ENCODE data around the gene NGEF.

The NGEF gene

DNA sequence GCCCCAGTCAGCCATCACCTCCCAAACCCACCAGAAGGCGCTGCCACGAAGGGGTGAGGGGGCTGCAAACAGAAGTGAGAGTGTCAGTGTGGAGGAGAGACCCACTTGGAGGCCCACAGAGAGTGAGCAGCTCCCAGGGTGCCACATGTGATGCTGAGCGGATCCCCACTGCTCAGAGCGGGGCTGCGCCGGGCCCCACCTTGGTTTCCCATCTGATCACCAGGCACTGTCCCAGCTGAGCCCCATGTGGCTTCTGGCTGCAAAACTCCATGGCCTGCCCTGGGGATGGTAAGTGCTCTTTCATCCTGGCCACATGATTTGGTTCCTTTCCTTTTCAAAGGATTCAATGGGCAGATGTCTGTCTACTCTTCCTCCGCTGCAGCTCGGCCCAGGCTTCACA lies 119.2 kb downstream of the NGEF start:
- DNase-seq (ENCODE audit: low spot score): no peak
- TF ChIP-seq, protein P1, sequence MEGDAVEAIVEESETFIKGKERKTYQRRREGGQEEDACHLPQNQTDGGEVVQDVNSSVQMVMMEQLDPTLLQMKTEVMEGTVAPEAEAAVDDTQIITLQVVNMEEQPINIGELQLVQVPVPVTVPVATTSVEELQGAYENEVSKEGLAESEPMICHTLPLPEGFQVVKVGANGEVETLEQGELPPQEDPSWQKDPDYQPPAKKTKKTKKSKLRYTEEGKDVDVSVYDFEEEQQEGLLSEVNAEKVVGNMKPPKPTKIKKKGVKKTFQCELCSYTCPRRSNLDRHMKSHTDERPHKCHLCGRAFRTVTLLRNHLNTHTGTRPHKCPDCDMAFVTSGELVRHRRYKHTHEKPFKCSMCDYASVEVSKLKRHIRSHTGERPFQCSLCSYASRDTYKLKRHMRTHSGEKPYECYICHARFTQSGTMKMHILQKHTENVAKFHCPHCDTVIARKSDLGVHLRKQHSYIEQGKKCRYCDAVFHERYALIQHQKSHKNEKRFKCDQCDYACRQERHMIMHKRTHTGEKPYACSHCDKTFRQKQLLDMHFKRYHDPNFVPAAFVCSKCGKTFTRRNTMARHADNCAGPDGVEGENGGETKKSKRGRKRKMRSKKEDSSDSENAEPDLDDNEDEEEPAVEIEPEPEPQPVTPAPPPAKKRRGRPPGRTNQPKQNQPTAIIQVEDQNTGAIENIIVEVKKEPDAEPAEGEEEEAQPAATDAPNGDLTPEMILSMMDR (IDR thresholded peaks at IDR 0.05; ENCODE audit: extremely low read depth, missing control alignments): no peak

DNA sequence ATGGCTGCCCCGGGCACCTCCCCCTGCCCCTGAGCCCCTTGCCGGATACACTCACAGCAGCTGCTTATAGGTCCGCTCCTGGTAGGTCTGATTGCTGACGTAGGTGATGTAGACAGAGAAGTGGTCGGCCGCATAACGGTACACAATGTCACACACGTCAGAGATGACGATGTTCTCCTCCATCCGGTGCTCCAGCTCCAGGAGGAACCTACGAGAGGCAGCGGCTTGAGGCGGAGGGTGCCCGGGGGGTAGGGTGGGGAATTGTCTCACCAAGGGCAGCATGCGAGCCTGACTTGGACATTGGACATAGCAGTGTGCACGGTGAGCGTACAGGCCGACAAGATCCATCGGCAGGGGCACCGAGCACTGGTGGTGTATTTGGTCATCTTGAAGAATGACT lies 120.2 kb downstream of the NGEF start:
- TF ChIP-seq, protein P1 (IDR thresholded peaks at IDR 0.05; ENCODE audit: extremely low read depth, missing control alignments): no peak
- no peak for DNase-seq (ENCODE audit: low spot score)

DNA sequence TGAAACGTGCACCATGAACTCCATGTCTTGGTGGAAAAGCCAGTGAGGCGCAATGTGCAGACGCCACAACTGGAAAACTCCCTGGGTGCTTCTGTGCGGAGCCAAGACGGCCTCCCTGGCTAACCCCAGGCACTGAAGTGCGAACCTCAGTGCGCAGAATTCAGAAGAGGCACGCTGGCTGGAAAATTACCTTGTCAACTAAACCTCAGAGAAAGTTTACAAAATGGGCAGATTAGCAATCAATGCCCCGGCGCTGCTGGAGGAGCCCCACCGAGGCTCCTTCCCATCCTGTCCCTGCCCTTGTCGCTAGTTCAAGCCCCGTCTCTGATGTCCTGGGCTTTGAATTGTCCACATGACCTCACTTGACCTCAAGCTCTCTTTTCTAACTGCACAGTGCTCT lies 120.8 kb downstream of the NGEF start:
- TF ChIP-seq, protein P1 (IDR thresholded peaks at IDR 0.05; ENCODE audit: extremely low read depth, missing control alignments): no peak
- DNase-seq (ENCODE audit: low spot score): no peak

DNA sequence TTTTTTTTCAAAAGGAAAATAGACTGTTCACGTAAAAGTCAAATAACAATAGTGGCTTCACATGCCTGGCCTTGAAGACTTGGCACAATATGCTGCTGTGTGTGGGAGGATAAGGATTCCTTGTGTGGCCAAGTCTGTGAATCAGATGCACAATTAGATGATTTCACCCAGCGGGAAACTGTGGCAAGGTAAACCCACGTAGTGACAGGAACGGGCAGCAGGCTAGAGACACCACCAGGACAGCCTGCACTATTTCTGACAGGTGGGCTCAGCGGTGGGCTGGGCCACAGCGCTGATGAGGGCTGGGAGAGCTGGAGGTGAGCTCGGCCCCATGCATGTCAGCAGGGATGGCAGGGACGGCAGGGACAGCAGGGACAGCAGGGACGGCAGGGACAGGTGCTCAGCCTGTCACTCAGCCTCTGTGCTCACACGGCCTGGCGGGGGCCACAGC lies 121.4 kb downstream of the NGEF start:
- TF ChIP-seq, protein P1 (IDR thresholded peaks at IDR 0.05; ENCODE audit: extremely low read depth, missing control alignments): no peak
- DNase-seq (ENCODE audit: low spot score): no peak

DNA sequence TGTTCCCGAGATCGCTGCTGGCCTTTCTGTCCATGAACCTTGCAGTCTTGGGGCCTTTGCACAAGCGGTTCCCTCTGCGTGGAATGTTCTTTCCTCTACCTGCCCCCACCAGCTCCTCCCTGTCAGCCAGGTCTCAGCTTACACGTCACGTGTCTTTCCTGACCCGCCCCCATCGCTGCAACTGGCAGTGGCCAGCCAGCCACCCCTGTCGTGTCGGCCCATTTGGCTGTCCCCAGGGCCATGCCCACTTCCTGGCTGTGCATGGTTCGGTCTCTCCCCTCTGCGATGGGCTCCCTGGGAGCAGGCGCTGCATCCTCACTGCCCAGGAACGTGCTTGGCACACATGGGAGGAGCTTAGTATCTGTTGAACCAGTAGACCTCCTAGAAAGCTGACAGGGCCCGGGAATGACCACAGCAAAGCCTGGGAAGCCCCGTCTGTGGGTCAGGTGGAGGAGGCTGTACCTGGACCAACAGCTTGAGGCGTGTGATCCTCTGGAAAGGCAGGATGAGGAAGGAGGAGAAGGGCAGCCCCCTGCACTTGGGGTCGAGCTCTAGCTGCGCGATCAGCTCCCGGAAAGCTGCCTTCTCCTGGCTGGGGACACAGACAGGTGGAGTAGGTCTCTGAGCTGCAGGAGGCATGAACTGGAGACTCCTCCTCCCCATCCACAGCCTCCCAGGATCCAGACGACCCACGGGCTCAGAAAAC lies 122.0 kb downstream of the NGEF start:
- DNase-seq (ENCODE audit: low spot score): no peak
- TF ChIP-seq, protein P1 (IDR thresholded peaks at IDR 0.05; ENCODE audit: extremely low read depth, missing control alignments): no peak

DNA sequence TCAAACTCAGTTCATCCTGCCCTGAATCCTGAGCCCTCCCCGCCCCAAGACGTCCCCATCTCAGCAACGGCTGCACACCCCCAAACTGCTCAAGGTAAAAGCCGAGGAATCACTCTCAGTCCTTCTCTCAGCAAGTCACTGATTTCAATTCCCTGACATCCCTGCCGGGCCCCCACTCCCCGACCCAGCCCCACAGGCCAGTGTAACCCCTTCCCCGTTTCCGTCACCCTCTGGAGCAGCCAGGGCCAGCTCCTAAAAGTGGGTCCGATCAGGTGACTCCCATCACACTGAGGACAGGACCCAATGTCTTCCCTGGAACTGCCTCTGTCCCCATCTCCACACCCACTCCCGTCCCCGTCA lies 122.5 kb downstream of the NGEF start:
- TF ChIP-seq, protein P1 (IDR thresholded peaks at IDR 0.05; ENCODE audit: extremely low read depth, missing control alignments): no peak
- no peak for DNase-seq (ENCODE audit: low spot score)

DNA sequence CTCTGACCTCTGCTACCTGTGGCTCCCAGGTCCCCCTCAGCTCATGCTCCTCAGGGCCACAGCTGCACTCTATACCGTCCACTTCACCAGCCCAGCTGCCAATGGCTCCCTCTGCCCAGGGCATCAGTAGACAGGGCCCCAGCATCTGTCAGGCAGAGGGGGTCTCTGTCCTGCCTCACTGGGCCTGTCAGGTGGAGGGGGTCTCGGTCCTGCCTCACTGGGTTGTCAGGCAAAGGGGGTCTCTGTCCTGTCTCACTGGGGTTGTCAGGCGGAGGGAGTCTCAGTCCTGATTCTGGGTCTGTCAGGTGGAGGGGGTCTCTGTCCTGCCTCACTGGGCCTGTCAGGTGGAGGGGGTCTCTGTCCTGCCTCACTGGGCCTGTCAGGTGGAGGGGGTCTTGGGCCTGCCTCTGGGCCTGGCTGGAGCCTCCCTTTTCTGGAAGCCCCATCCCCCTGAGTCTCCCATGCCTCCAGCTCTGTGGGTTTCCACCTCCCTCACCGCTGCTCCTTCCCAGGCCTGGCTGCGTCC lies 123.1 kb downstream of the NGEF start:
- DNase-seq (ENCODE audit: low spot score): no peak
- TF ChIP-seq, protein P1 (IDR thresholded peaks at IDR 0.05; ENCODE audit: extremely low read depth, missing control alignments): no peak
